HCT116 (cell line): Measurements from ENCODE around the gene CIT. TPM values are rescaled to one million over a fixed set of nuclear protein-coding genes. Genes with fewer than 3 reads are reported as not detected.

ENCODE experiments used
- ATAC-seq: fragments of 200-7000 bp; cut with Tn5 transposase; 2 replicates; pipeline ENCODE4 v1.9.1; 2020; ENCODE audit warnings: mild to moderate bottlenecking, moderate library complexity
- BruUV-seq: library from RNA; stranded (reverse); fragments of 400-500 nt; replicated peaks from 2 replicates; lab custom pipeline; 2021; lab: Mats Ljungman, UMichigan
- CTCF ChIA-PET: fragments of 300-600 bp; sonication (Branson Sonifier 250); formaldehyde crosslinking; loops from one replicate; lab custom pipeline; 2021; ENCODE audit warnings: antibody characterized with exemption; lab: Charles Lee
- POLR2A ChIA-PET: fragments of 300-600, 350-600 bp; sonication (Branson Sonifier 250); formaldehyde crosslinking; loops from one replicate; lab custom pipeline; 2021; ENCODE audit warnings: antibody characterized with exemption; lab: Charles Lee
- RAD21 ChIA-PET, 2 experiments: fragments of 300-600 bp; sonication (Branson Sonifier 250); formaldehyde crosslinking; loops; one replicate each; lab custom pipeline; 2023; ENCODE audit warnings: low total read pairs in 2 of 2; ENCODE audit not compliant: uncharacterized antibody in 2 of 2, unreplicated experiment in 2 of 2, low non-redundant PET in 1 of 2; lab: Charles Lee
- DNase-seq: peaks from one replicate; pipeline ENCODE4 v3.0.0-alpha.2; 2010; ENCODE audit warnings: low read depth, low spot score
- H2AFZ ChIP-seq: fragments of 200-600 bp; shearing (Covaris generic), sonication (generic); 2 replicates; pipeline ENCODE4 v1.6.1; 2017; ENCODE audit warnings: low read depth, mixed run types, mixed read lengths, antibody characterized with exemption, low read length; ENCODE audit not compliant: poor library complexity, severe bottlenecking
- H3K27ac ChIP-seq: 2 replicates; pipeline ENCODE4 v1.5.1; 2012; ENCODE audit warnings: low read depth, low read length
- H3K27me3 ChIP-seq: fragments of 200-600 bp; sonication (generic); 2 replicates; pipeline ENCODE4 v1.6.1; 2016; ENCODE audit warnings: mixed run types, low read length, mixed read lengths; ENCODE audit not compliant: insufficient read depth
- H3K36me3 ChIP-seq, 2 experiments: fragments of 200-500 bp in 1 of 2; fragments of 200-600 bp in 1 of 2; sonication (Bioruptor generic) in 1 of 2; sonication (generic) in 1 of 2; 2 replicates each; pipeline versions ENCODE4 v1.5.1 to v1.6.1; 2014 to 2016; ENCODE audit warnings: low read length in 2 of 2, inconsistent platforms in 1 of 2, mixed read lengths in 1 of 2, mixed run types in 1 of 2; ENCODE audit not compliant: insufficient read depth in 2 of 2, control insufficient read depth in 1 of 2
- H3K4me1 ChIP-seq, 2 experiments: fragments of 200-600 bp in 1 of 2; sonication (generic) in 1 of 2; 2 replicates each; pipeline versions ENCODE4 v1.5.1 to v1.6.1; 2012 to 2017; ENCODE audit warnings: low read length in 2 of 2, inconsistent platforms in 1 of 2, mild to moderate bottlenecking in 1 of 2, mixed read lengths in 1 of 2, mixed run types in 1 of 2, moderate library complexity in 1 of 2; ENCODE audit not compliant: insufficient read depth in 2 of 2, control insufficient read depth in 1 of 2
- H3K4me2 ChIP-seq: fragments of 200-600 bp; sonication (generic); 2 replicates; pipeline ENCODE4 v1.6.1; 2017; ENCODE audit warnings: mixed run types, low read length, mixed read lengths
- H3K4me3 ChIP-seq, 2 experiments: fragments of 200-600 bp in 1 of 2; sonication (generic) in 1 of 2; replicated peaks in 1 of 2; 2 replicates each; pipeline ENCODE4 v1.5.1; 2011 to 2016; ENCODE audit warnings: low read length in 2 of 2, control low read depth in 1 of 2, low read depth in 1 of 2, mild to moderate bottlenecking in 1 of 2, mixed read lengths in 1 of 2, mixed run types in 1 of 2
- H3K79me2 ChIP-seq: fragments of 200-600 bp; sonication (generic); 2 replicates; pipeline ENCODE4 v1.6.1; 2017; ENCODE audit warnings: mild to moderate bottlenecking, mixed run types, low read length, moderate library complexity, mixed read lengths; ENCODE audit not compliant: insufficient read depth
- H3K9ac ChIP-seq: fragments of 200-600 bp; sonication (generic); 2 replicates; pipeline ENCODE4 v1.6.1; 2016; ENCODE audit warnings: low read length, mixed read lengths
- H3K9me2 ChIP-seq: fragments of 200-600 bp; sonication (generic), shearing (Covaris generic); 2 replicates; pipeline ENCODE4 v1.6.1; 2017; ENCODE audit warnings: mixed run types, mild to moderate bottlenecking, moderate library complexity; ENCODE audit not compliant: insufficient read depth
- H3K9me3 ChIP-seq, 2 experiments: fragments of 200-500 bp in 1 of 2; fragments of 200-600 bp in 1 of 2; sonication (Bioruptor generic) in 1 of 2; sonication (generic) in 1 of 2; 2 replicates each; pipeline ENCODE4 v1.6.1; 2014 to 2017; ENCODE audit warnings: low read length in 2 of 2, mixed read lengths in 2 of 2, inconsistent platforms in 1 of 2, low read depth in 1 of 2, mild to moderate bottlenecking in 1 of 2, mixed run types in 1 of 2, moderate library complexity in 1 of 2; ENCODE audit not compliant: control insufficient read depth in 1 of 2, insufficient read depth in 1 of 2
- H4K20me1 ChIP-seq: fragments of 200-600 bp; sonication (generic), shearing (Covaris generic); 2 replicates; pipeline ENCODE4 v1.6.1; 2017; ENCODE audit warnings: mixed run types, mild to moderate bottlenecking, moderate library complexity; ENCODE audit not compliant: insufficient read depth
- ATF3 ChIP-seq: IDR thresholded peaks from 2 replicates; pipeline ENCODE4 v1.6.1; 2012
- CBX3 ChIP-seq: IDR thresholded peaks from 2 replicates; pipeline ENCODE4 v1.6.1; 2012; ENCODE audit warnings: low read depth
- EZH2phosphoT487 ChIP-seq: fragments of 200-600 bp; IDR thresholded peaks from 2 replicates; pipeline ENCODE4 v1.6.1; 2018; ENCODE audit warnings: antibody characterized with exemption, borderline replicate concordance
- FOSL1 ChIP-seq: IDR thresholded peaks from 2 replicates; pipeline ENCODE4 v1.6.1; 2012; ENCODE audit warnings: low read depth
- POLR2A ChIP-seq: IDR thresholded peaks from 2 replicates; pipeline ENCODE4 v1.7.0; 2011; ENCODE audit warnings: borderline replicate concordance; ENCODE audit not compliant: insufficient read depth, insufficient read length; ENCODE audit errors: extremely low read depth
- POLR2AphosphoS5 ChIP-seq: IDR thresholded peaks from 2 replicates; pipeline ENCODE4 v1.6.1; 2011; ENCODE audit warnings: mild to moderate bottlenecking, low read depth, low read length, moderate library complexity
- RAD21 ChIP-seq: IDR thresholded peaks from 2 replicates; pipeline ENCODE4 v1.6.1; 2012; ENCODE audit warnings: low read depth, mild to moderate bottlenecking
- SIN3A ChIP-seq: IDR thresholded peaks from 2 replicates; pipeline ENCODE4 v1.6.1; 2012; ENCODE audit warnings: low read depth
- SP1 ChIP-seq: IDR thresholded peaks from 2 replicates; pipeline ENCODE4 v1.6.1; 2012; ENCODE audit warnings: low read depth
- TCF7L2 ChIP-seq: IDR thresholded peaks from 2 replicates; pipeline ENCODE4 v1.7.0; 2011; ENCODE audit warnings: borderline replicate concordance, inconsistent platforms; ENCODE audit not compliant: insufficient read depth, insufficient read length; ENCODE audit errors: extremely low read depth
- intact Hi-C: fragments of 100-400 bp; cut with micrococcal nuclease; formaldehyde crosslinking; loops from 2 replicates; pipeline ENCODE4 v1.10.0; 2022
- total RNA-seq: library from RNA; stranded (reverse); gene quantifications from one replicate; pipeline ENCODE4 v1.2.1, GENCODE V29; 2021; ENCODE audit not compliant: unreplicated experiment
- TF ChIP-seq, protein P1 (sequence below): IDR thresholded peaks from 2 replicates; pipeline ENCODE4 v1.6.1; 2012

CIT gene
- total RNA-seq, 1 experiment from 2014 or later, result 54.2 TPM

DNA sequence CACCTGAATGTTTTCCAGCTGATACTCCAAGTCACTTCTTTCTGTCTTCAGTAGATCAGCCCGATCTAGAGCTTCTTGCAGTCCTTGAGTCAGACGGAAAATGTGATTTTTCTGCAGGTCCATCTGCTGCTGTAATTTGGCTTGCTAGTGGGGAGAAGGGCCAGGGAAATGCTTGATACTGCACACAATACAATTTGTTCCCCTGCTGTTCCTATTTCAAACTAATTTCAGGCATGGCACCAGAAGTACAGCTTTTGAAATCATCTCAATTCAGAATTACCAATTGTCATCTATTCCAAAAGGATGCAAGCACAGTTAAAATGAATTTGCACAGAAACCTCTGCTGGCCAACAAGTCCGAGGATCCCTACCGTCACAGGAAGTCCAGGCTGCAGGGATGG lies 155.8 kb downstream of the CIT start:
- no peak for ATAC-seq
- Histone ChIP-seq H3K4me1 (peaks cover 11 to 17% of the 10 kb centered on the region in 2 experiments), H3K27me3 (no peaks in the 10 kb centered on the region), H3K9me3 (no peaks in the 10 kb centered on the region), H3K4me3 (no peak overlapping the region), H3K9me2 (no peaks in the 10 kb centered on the region), H3K36me3 (peaks cover 18 to 25% of the 10 kb centered on the region in 2 experiments), H3K27ac (no peak overlapping the region), H2AFZ (no peak overlapping the region), H3K4me2 (no peak overlapping the region), H4K20me1 (no peaks in the 10 kb centered on the region), H3K9ac (no peak overlapping the region), H3K79me2 (no peaks in the 10 kb centered on the region)
- ChIA-PET RAD21 (no interaction called here), POLR2A (no interaction called here), CTCF (no interaction called here)
- no peak for DNase-seq
- BruUV-seq, result no TSS peak
- intact Hi-C loops, result no loop called here
- TF ChIP-seq RAD21 (no peak), EZH2phosphoT487 (no peak), SIN3A (no peak), ATF3 (no peak), CBX3 (no peak), POLR2A (no peak), FOSL1 (no peak), POLR2AphosphoS5 (no peak), SP1 (no peak)
- TF ChIP-seq, protein P1, sequence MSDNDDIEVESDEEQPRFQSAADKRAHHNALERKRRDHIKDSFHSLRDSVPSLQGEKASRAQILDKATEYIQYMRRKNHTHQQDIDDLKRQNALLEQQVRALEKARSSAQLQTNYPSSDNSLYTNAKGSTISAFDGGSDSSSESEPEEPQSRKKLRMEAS, result no peak

- Histone ChIP-seq H3K27ac (no peak overlapping the region), H3K9ac (no peak overlapping the region), H3K4me1 (peaks cover 19 to 27% of the 10 kb centered on the region in 2 experiments), H3K79me2 (no peaks in the 10 kb centered on the region; the same call in 1 of the 2 replicates), H3K4me3 (no peak overlapping the region), H3K36me3 (peaks cover 18 to 23% of the 10 kb centered on the region in 2 experiments), H3K4me2 (no peak overlapping the region), H3K9me3 (no peaks in the 10 kb centered on the region), H4K20me1 (no peaks in the 10 kb centered on the region), H3K27me3 (no peaks in the 10 kb centered on the region), H2AFZ (no peak overlapping the region), H3K9me2 (no peaks in the 10 kb centered on the region)
- intact Hi-C loops, result no loop called here
- ChIA-PET CTCF (no interaction called here), RAD21 (no interaction called here), POLR2A (no interaction called here)
- TF ChIP-seq TCF7L2, result no peak
- ATAC-seq, result no peak
- DNase-seq, result no peak
- no TSS peak for BruUV-seq
These were observed 156.8 kb downstream of the CIT start for GRCh38 chr12:119720349-119720748.
